GM13976 (cell line): Measurements from ENCODE around the gene CRELD1.
"Not testable (repeated sequence)": the region's sequence is repeated elsewhere in the genome, so short reads cannot be mapped to it uniquely, and the experiment has no call there.

Experiments
- DNase-seq: peaks from one replicate; pipeline ENCODE4 v3.0.0; 2012; ENCODE audit warnings: low spot score
- in situ Hi-C: fragments of 300-500 bp; cut with MboI; formaldehyde crosslinking; loops from one replicate; pipeline ENCODE4 v1.12.0; 2022; ENCODE audit warnings: low sequenced_read_pairs, mixed read lengths, inconsistent platforms; ENCODE audit not compliant: unreplicated experiment
- TF ChIP-seq, protein P1 (sequence below): IDR thresholded peaks from 2 replicates; pipeline ENCODE4 v1.5.1; 2012; ENCODE audit warnings: borderline replicate concordance, mild to moderate bottlenecking; ENCODE audit not compliant: insufficient read depth; ENCODE audit errors: extremely low read depth, missing control alignments, control extremely low read depth

Gene CRELD1

DNA sequence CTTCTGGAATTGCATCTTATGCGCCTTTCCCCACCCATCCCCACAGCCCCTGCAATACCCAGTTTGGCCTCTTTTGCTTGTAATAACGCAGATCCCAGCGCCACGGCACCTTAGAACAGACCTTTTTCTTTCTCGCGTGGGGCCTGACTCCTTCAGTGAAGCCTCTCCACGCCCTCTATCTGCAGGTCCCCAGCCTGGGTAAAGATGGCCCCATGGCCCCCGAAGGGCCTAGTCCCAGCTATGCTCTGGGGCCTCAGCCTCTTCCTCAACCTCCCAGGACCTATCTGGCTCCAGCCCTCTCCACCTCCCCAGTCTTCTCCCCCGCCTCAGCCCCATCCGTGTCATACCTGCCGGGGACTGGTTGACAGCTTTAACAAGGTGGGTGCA, 594 bp downstream of the CRELD1 start:
- TF ChIP-seq, protein P1, sequence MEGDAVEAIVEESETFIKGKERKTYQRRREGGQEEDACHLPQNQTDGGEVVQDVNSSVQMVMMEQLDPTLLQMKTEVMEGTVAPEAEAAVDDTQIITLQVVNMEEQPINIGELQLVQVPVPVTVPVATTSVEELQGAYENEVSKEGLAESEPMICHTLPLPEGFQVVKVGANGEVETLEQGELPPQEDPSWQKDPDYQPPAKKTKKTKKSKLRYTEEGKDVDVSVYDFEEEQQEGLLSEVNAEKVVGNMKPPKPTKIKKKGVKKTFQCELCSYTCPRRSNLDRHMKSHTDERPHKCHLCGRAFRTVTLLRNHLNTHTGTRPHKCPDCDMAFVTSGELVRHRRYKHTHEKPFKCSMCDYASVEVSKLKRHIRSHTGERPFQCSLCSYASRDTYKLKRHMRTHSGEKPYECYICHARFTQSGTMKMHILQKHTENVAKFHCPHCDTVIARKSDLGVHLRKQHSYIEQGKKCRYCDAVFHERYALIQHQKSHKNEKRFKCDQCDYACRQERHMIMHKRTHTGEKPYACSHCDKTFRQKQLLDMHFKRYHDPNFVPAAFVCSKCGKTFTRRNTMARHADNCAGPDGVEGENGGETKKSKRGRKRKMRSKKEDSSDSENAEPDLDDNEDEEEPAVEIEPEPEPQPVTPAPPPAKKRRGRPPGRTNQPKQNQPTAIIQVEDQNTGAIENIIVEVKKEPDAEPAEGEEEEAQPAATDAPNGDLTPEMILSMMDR = no peak
- no peak for DNase-seq
- in situ Hi-C loops = no loop called here

DNA sequence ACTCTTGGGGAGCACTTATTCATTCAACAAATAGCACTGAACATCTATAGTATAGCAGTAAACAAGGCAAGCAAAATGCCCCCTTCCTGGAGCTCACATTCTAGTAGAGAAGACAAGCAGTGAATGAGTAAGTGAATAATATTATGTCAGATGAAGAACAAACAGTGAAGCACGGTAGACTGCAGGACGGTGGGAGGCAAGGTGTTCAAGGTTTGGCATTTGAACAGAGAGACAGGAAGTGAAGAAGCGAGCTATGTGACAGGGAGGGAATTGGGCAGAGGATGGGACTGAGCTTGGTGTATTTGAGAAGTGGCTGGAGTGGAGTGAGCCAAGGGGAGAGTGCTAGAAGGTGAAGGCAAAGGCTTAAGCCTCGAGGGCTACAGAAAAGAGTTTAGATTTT, 1.4 kb downstream of the CRELD1 start:
- in situ Hi-C loops = no loop called here
- TF ChIP-seq, protein P1 = no peak
- no peak for DNase-seq

DNA sequence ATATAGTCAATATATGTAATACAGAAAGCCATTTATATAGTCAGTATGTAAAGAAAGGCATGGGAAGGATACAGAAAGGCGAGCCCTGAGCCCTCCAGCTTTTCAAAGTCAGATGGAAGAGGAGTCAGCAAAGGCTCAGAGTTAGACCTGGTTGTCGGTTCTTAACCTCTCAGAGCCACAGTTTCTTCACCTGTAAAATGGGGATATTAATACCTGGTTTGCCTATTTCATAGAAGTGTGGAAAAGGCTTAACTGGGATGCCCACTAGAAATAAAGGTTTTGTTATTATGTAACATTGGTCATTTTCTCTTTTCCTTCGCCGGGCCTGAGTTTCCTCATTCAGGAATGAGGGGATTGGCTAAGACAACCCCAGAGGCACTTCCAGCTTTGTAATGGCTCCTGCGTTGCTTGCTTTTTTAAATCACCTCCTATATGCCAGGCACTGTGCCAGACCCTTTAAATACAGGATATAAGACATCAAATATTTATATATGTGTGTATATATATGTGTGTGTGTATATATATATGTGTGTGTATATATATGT, 2.4 kb downstream of the CRELD1 start:
- in situ Hi-C loops = no loop called here
- no peak for DNase-seq
- TF ChIP-seq, protein P1 = no peak

DNA sequence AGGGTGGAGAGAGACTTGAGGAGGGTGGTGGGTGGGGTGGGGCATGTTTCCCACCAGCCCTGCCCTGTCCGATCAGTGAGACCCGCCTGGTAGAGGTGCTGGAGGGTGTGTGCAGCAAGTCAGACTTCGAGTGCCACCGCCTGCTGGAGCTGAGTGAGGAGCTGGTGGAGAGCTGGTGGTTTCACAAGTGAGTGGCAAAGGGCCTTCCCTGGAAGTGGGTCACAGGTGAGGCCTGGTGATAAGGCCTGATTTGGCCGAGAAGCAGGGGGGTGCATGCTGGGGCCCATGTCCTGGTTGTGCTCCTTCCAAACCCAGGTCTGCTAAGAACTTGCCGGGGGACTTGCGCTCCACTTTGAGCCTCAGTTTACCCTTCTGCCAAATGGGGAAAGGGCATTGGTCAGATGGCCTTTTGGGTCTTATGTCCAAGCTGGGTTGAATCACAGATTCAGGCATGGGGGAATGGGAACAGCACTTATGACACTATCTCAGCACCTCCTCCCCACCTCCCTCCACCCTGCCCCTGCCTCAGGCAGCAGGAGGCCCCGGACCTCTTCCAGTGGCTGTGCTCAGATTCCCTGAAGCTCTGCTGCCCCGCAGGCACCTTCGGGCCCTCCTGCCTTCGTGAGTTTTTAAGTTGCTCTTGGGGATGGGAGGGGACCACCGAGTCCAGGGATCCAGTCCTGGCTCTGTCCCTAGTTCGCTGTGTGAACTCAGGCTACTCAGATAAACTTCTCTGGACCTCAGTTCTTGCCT, 4.0 kb downstream of the CRELD1 start:
- TF ChIP-seq, protein P1 = no peak
- DNase-seq = no peak
- in situ Hi-C loops = no loop called here

DNA sequence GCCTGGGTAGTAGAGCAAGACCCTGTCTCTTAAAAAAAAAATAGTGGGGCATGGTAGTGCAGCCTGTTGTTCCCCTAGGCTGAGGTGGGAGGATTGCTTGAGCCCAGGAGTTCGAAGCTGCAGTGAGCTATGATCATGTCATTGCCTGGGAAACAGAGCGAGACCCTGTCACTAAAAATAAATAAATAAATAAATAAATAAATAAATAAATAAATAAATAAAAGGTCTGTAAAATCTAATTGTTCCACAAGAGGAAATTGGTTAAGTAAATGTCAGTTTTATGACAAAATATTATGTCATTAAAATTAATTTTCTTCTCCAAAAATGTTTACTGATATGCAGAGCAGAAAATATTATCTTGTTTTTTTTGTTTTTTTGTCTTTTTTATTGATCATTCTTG, 5.3 kb downstream of the CRELD1 start:
- TF ChIP-seq, protein P1 = no peak
- no peak for DNase-seq
- in situ Hi-C loops = no loop called here

DNA sequence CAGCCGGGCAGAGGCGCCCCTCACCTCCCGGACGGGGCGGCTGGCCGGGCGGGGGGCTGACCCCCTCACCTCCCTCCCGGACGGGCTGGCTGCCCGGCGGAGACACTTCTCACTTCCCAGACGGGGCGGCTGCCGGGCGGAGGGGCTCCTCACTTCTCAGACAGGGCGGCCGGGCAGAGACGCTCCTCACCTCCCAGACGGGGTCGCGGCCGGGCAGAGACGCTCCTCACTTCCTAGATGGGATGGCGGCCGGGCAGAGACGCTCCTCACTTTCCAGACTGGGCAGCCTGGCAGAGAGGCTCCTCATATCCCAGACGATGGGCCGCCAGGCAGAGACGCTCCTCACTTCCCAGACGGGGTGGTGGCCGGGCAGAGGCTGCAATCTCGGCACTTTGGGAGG, 6.3 kb downstream of the CRELD1 start:
- in situ Hi-C loops, DNase-seq: not testable (repeated sequence)

DNA sequence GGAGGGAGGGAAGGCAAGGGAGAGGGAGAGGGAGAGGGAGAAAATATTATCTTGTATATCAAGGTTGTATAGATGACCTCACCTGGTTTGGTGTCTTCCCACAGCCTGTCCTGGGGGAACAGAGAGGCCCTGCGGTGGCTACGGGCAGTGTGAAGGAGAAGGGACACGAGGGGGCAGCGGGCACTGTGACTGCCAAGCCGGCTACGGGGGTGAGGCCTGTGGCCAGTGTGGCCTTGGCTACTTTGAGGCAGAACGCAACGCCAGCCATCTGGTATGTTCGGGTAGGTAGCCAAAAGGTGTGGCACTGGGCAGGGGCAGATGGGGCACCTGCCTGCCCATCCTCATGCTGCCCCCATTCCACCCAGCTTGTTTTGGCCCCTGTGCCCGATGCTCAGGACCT, 7.1 kb downstream of the CRELD1 start:
- no peak for DNase-seq
- TF ChIP-seq, protein P1 = no peak
- in situ Hi-C loops = no loop called here
